HUES48 (cell line): ENCODE results near the gene UBE2D3.

Source experiments
- H3K27ac ChIP-seq: one replicate; pipeline ENCODE4 v1.7.0; 2013; ENCODE audit warnings: low read depth, low read length, inconsistent platforms
- H3K27me3 ChIP-seq: 2 replicates; pipeline ENCODE4 v1.6.1; 2013; ENCODE audit warnings: mild to moderate bottlenecking, low read length; ENCODE audit not compliant: control insufficient read depth, insufficient read depth
- H3K36me3 ChIP-seq: 2 replicates; pipeline ENCODE4 v1.6.1; 2013; ENCODE audit warnings: low read length; ENCODE audit not compliant: control insufficient read depth, insufficient read depth
- H3K4me1 ChIP-seq: 2 replicates; pipeline ENCODE4 v1.6.1; 2013; ENCODE audit warnings: mild to moderate bottlenecking, low read length; ENCODE audit not compliant: control insufficient read depth, insufficient read depth
- H3K4me3 ChIP-seq: 2 replicates; pipeline ENCODE4 v1.5.1; 2013; ENCODE audit warnings: mild to moderate bottlenecking, low read depth, low read length
- H3K9ac ChIP-seq: 2 replicates; pipeline ENCODE4 v1.6.1; 2013; ENCODE audit warnings: mild to moderate bottlenecking, low read depth, low read length, moderate library complexity
- H3K9me3 ChIP-seq: 2 replicates; pipeline ENCODE4 v1.6.1; 2013; ENCODE audit warnings: low read length; ENCODE audit not compliant: control insufficient read depth, insufficient read depth

The UBE2D3 gene

GRCh38 chr4:102860611-102861324 is 33.4 kb upstream of the UBE2D3 start:
- Histone ChIP-seq H3K9me3 (0 out of 2 replicates have a peak, but pooled peaks cover 8% of the 10 kb centered on the region), H3K27me3 (no peaks in the 10 kb centered on the region), H3K36me3 (no peaks in the 10 kb centered on the region), H3K9ac (no peak overlapping the region), H3K27ac (no peak overlapping the region), H3K4me3 (no peak overlapping the region), H3K4me1 (no peaks in the 10 kb centered on the region)

GRCh38 chr4:102858828-102859464 is 31.6 kb upstream of the UBE2D3 start:
- Histone ChIP-seq H3K9ac (no peak overlapping the region), H3K4me3 (no peak overlapping the region), H3K27ac (no peak overlapping the region), H3K36me3 (no peaks in the 10 kb centered on the region), H3K9me3 (0 out of 2 replicates have a peak, but pooled peaks cover 8% of the 10 kb centered on the region), H3K27me3 (no peaks in the 10 kb centered on the region), H3K4me1 (no peaks in the 10 kb centered on the region)

GRCh38 chr4:102850370-102850769 is 23.0 kb upstream of the UBE2D3 start:
- Histone ChIP-seq H3K4me3 (no peak overlapping the region), H3K27ac (no peak overlapping the region), H3K9me3 (no peaks in the 10 kb centered on the region), H3K9ac (no peak overlapping the region), H3K36me3 (no peaks in the 10 kb centered on the region), H3K4me1 (no peaks in the 10 kb centered on the region), H3K27me3 (no peaks in the 10 kb centered on the region)

GRCh38 chr4:102849579-102850104 is 22.3 kb upstream of the UBE2D3 start:
- no peaks in the 10 kb centered on the region for H3K36me3 ChIP-seq
- no peak overlapping the region for H3K4me3 ChIP-seq
- H3K27me3 ChIP-seq: no peaks in the 10 kb centered on the region
- no peak overlapping the region for H3K9ac ChIP-seq
- H3K27ac ChIP-seq: no peak overlapping the region
- no peaks in the 10 kb centered on the region for H3K9me3 ChIP-seq
- no peaks in the 10 kb centered on the region for H3K4me1 ChIP-seq

GRCh38 chr4:102847687-102848086 is 20.3 kb upstream of the UBE2D3 start:
- Histone ChIP-seq H3K9ac (no peak overlapping the region), H3K9me3 (no peaks in the 10 kb centered on the region), H3K4me1 (no peaks in the 10 kb centered on the region), H3K4me3 (no peak overlapping the region), H3K27ac (no peak overlapping the region), H3K36me3 (no peaks in the 10 kb centered on the region), H3K27me3 (no peaks in the 10 kb centered on the region)

GRCh38 chr4:102843938-102844337 is 16.6 kb upstream of the UBE2D3 start:
- H3K36me3 ChIP-seq: no peaks in the 10 kb centered on the region
- no peak overlapping the region for H3K27ac ChIP-seq
- H3K27me3 ChIP-seq: no peaks in the 10 kb centered on the region
- no peak overlapping the region for H3K9ac ChIP-seq
- H3K9me3 ChIP-seq: no peaks in the 10 kb centered on the region
- no peaks in the 10 kb centered on the region for H3K4me1 ChIP-seq
- H3K4me3 ChIP-seq: no peak overlapping the region

GRCh38 chr4:102843273-102843672 is 15.9 kb upstream of the UBE2D3 start:
- Histone ChIP-seq H3K27me3 (no peaks in the 10 kb centered on the region), H3K4me3 (no peak overlapping the region), H3K27ac (no peak overlapping the region), H3K9me3 (no peaks in the 10 kb centered on the region), H3K36me3 (no peaks in the 10 kb centered on the region), H3K4me1 (no peaks in the 10 kb centered on the region), H3K9ac (no peak overlapping the region)

- Histone ChIP-seq H3K4me1 (no peaks in the 10 kb centered on the region), H3K27me3 (no peaks in the 10 kb centered on the region), H3K9ac (no peak overlapping the region), H3K27ac (no peak overlapping the region), H3K4me3 (no peak overlapping the region), H3K9me3 (no peaks in the 10 kb centered on the region), H3K36me3 (no peaks in the 10 kb centered on the region)
Measured at GRCh38 chr4:102842367-102842766, 15.0 kb upstream of the UBE2D3 start.

GRCh38 chr4:102836596-102836995 is 9.2 kb upstream of the UBE2D3 start:
- peaks cover 19% of the 10 kb centered on the region for H3K4me1 ChIP-seq
- no peaks in the 10 kb centered on the region for H3K36me3 ChIP-seq
- H3K27me3 ChIP-seq: no peaks in the 10 kb centered on the region
- H3K27ac ChIP-seq: no peak overlapping the region
- no peaks in the 10 kb centered on the region for H3K9me3 ChIP-seq
- no peak overlapping the region for H3K9ac ChIP-seq
- H3K4me3 ChIP-seq: no peak overlapping the region

GRCh38 chr4:102832667-102833066 is 5.3 kb upstream of the UBE2D3 start:
- Histone ChIP-seq H3K9ac (no peak overlapping the region), H3K36me3 (no peaks in the 10 kb centered on the region), H3K9me3 (no peaks in the 10 kb centered on the region), H3K27ac (no peak overlapping the region), H3K4me1 (peaks cover 43% of the 10 kb centered on the region), H3K27me3 (no peaks in the 10 kb centered on the region), H3K4me3 (no peak overlapping the region)

GRCh38 chr4:102832105-102832504 is 4.8 kb upstream of the UBE2D3 start:
- Histone ChIP-seq H3K27me3 (no peaks in the 10 kb centered on the region), H3K9ac (no peak overlapping the region), H3K36me3 (no peaks in the 10 kb centered on the region), H3K4me1 (peaks cover 43% of the 10 kb centered on the region), H3K27ac (no peak overlapping the region), H3K4me3 (no peak overlapping the region), H3K9me3 (no peaks in the 10 kb centered on the region)
